GM21723 (cell line): Measurements from ENCODE around the gene BNIP3.
A peak's percentile ranks its signal among the peaks of the same experiment; 100 is the strongest.
"Not testable (repeated sequence)": the region's sequence is repeated elsewhere in the genome, so short reads cannot be mapped to it uniquely, and the experiment has no call there.

ENCODE experiments used
- ATAC-seq: cut with Tn5 transposase; IDR thresholded peaks from one replicate; pipeline ENCODE4 v1.9.1; 2021; ENCODE audit warnings: mild to moderate bottlenecking, moderate library complexity; ENCODE audit not compliant: unreplicated experiment

The BNIP3 gene

GRCh38 chr10:132003282-132003924 lies 21.7 kb upstream of the BNIP3 start:
- no peak for ATAC-seq

- ATAC-seq, result no peak
Measured at GRCh38 chr10:132002004-132002403, 20.3 kb upstream of the BNIP3 start.

- ATAC-seq, result no peak
Measured at GRCh38 chr10:132001238-132001972, 19.7 kb upstream of the BNIP3 start.

- no peak for ATAC-seq
Measured at GRCh38 chr10:131998845-131999681, 17.3 kb upstream of the BNIP3 start.

- ATAC-seq, result no peak
Measured at GRCh38 chr10:131998050-131998844, 16.5 kb upstream of the BNIP3 start.

GRCh38 chr10:131997366-131998049 lies 15.8 kb upstream of the BNIP3 start:
- ATAC-seq, result no peak

- no peak for ATAC-seq
Measured at GRCh38 chr10:131996466-131997365, 15.0 kb upstream of the BNIP3 start.

GRCh38 chr10:131994435-131994834 lies 12.7 kb upstream of the BNIP3 start:
- ATAC-seq, result no peak

- no peak for ATAC-seq
Measured at GRCh38 chr10:131993275-131993674, 11.6 kb upstream of the BNIP3 start.

- no peak for ATAC-seq
Measured at GRCh38 chr10:131991726-131992125, 10.0 kb upstream of the BNIP3 start.

GRCh38 chr10:131987786-131988185 lies 6.1 kb upstream of the BNIP3 start:
- ATAC-seq, result not testable (repeated sequence)

- ATAC-seq, result not testable (repeated sequence)
Measured at GRCh38 chr10:131987301-131987700, 5.6 kb upstream of the BNIP3 start.

- ATAC-seq, result not testable (repeated sequence)
Measured at GRCh38 chr10:131986851-131987250, 5.1 kb upstream of the BNIP3 start.

- no peak for ATAC-seq
Measured at GRCh38 chr10:131983780-131984179, 2.1 kb upstream of the BNIP3 start.

- ATAC-seq, result no peak
Measured at GRCh38 chr10:131982796-131983195, 1.1 kb upstream of the BNIP3 start.

- ATAC-seq, result peak; percentile 36
Measured at GRCh38 chr10:131982185-131982756, 548 bp upstream of the BNIP3 start.

GRCh38 chr10:131980761-131981428 lies 828 bp downstream of the BNIP3 start:
- no peak for ATAC-seq

- ATAC-seq, result no peak
Measured at GRCh38 chr10:131980321-131980720, 1.4 kb downstream of the BNIP3 start.
